Stimulated activated memory B cell treated with anti-CD40 and anti-IgM and Interleukin-4, amounts not matched to agents 10 μg/mL and 1 μg/mL and 100 μg/mL, for 72 hours (primary cell): Measurements from ENCODE around the gene RAX.
A peak's percentile ranks its signal among the peaks of the same experiment; 100 is the strongest.
"Not testable (repeated sequence)": the region's sequence is repeated elsewhere in the genome, so short reads cannot be mapped to it uniquely, and the experiment has no call there.

Experiments used
- ATAC-seq: fragments of 150-1000 bp; cut with Tn5 transposase; 2 replicates; pipeline ENCODE4 v1.10.0; 2021
- H3K27ac Mint-ChIP-seq: one replicate; pipeline ENCODE4 v1.8.0; 2022; ENCODE audit warnings: mild to moderate bottlenecking, mixed read lengths
- H3K27me3 Mint-ChIP-seq: one replicate; pipeline ENCODE4 v1.8.0; 2022; ENCODE audit warnings: mixed read lengths
- H3K36me3 Mint-ChIP-seq: one replicate; pipeline ENCODE4 v1.8.0; 2022; ENCODE audit warnings: mixed read lengths
- H3K4me1 Mint-ChIP-seq: one replicate; pipeline ENCODE4 v1.8.0; 2022; ENCODE audit warnings: mixed read lengths
- H3K4me3 Mint-ChIP-seq: one replicate; pipeline ENCODE4 v1.8.0; 2022; ENCODE audit warnings: mild to moderate bottlenecking, moderate library complexity, mixed read lengths
- H3K9me3 Mint-ChIP-seq: one replicate; pipeline ENCODE4 v1.8.0; 2022; ENCODE audit warnings: mixed read lengths

Gene RAX

GRCh38 chr18:59267503-59268126 lies 5.6 kb downstream of the RAX start:
- ATAC-seq: no peak
- Mint-ChIP-seq H3K27me3 (peaks cover 93% of the 10 kb centered on the region), H3K4me1 (peaks cover 40% of the 10 kb centered on the region), H3K4me3 (peak overlapping the region; percentile 11), H3K36me3 (no peaks in the 10 kb centered on the region), H3K27ac (no peak overlapping the region), H3K9me3 (peaks cover 2% of the 10 kb centered on the region)

- Mint-ChIP-seq H3K27ac (no peak overlapping the region), H3K27me3 (peaks cover 92% of the 10 kb centered on the region), H3K4me1 (peaks cover 40% of the 10 kb centered on the region), H3K36me3 (no peaks in the 10 kb centered on the region), H3K4me3 (no peak overlapping the region), H3K9me3 (peaks cover 2% of the 10 kb centered on the region)
- no peak for ATAC-seq
Observed at GRCh38 chr18:59266886-59267502, 6.3 kb downstream of the RAX start.

GRCh38 chr18:59266459-59266858 lies 6.8 kb downstream of the RAX start:
- Mint-ChIP-seq H3K4me3 (no peak overlapping the region), H3K27me3 (peaks cover 87% of the 10 kb centered on the region), H3K27ac (no peak overlapping the region), H3K9me3 (peaks cover 2% of the 10 kb centered on the region), H3K36me3 (no peaks in the 10 kb centered on the region), H3K4me1 (peaks cover 40% of the 10 kb centered on the region)
- no peak for ATAC-seq

GRCh38 chr18:59265974-59266369 lies 7.3 kb downstream of the RAX start:
- ATAC-seq: no peak
- Mint-ChIP-seq H3K9me3 (peaks cover 2% of the 10 kb centered on the region), H3K4me1 (peaks cover 40% of the 10 kb centered on the region), H3K27ac (no peak overlapping the region), H3K4me3 (peak overlapping the region; percentile 73), H3K36me3 (no peaks in the 10 kb centered on the region), H3K27me3 (peaks cover 85% of the 10 kb centered on the region)

GRCh38 chr18:59265246-59265973 lies 7.8 kb downstream of the RAX start:
- ATAC-seq: peak; percentile 39
- peaks cover 85% of the 10 kb centered on the region for H3K27me3 Mint-ChIP-seq
- no peak overlapping the region for H3K27ac Mint-ChIP-seq
- H3K4me1 Mint-ChIP-seq: peaks cover 40% of the 10 kb centered on the region
- H3K9me3 Mint-ChIP-seq: peaks cover 2% of the 10 kb centered on the region
- peak overlapping the region; percentile 73 for H3K4me3 Mint-ChIP-seq
- H3K36me3 Mint-ChIP-seq: no peaks in the 10 kb centered on the region

- H3K27me3 Mint-ChIP-seq: peaks cover 85% of the 10 kb centered on the region
- H3K4me1 Mint-ChIP-seq: peaks cover 38% of the 10 kb centered on the region
- H3K27ac Mint-ChIP-seq: no peak overlapping the region
- peak; percentile 50 for ATAC-seq
- peak overlapping the region; percentile 73 for H3K4me3 Mint-ChIP-seq
- H3K36me3 Mint-ChIP-seq: no peaks in the 10 kb centered on the region
- peaks cover 2% of the 10 kb centered on the region for H3K9me3 Mint-ChIP-seq
Observed at GRCh38 chr18:59264651-59265245, 8.5 kb downstream of the RAX start.

GRCh38 chr18:59264121-59264571 lies 9.1 kb downstream of the RAX start:
- Mint-ChIP-seq H3K27ac (no peak overlapping the region), H3K4me3 (no peak overlapping the region), H3K36me3 (no peaks in the 10 kb centered on the region), H3K4me1 (peaks cover 33% of the 10 kb centered on the region), H3K9me3 (peaks cover 2% of the 10 kb centered on the region), H3K27me3 (peaks cover 85% of the 10 kb centered on the region)
- no peak for ATAC-seq

GRCh38 chr18:59263661-59264060 lies 9.6 kb downstream of the RAX start:
- no peak for ATAC-seq
- Mint-ChIP-seq H3K9me3 (peaks cover 2% of the 10 kb centered on the region), H3K36me3 (no peaks in the 10 kb centered on the region), H3K4me1 (peaks cover 30% of the 10 kb centered on the region), H3K27ac (no peak overlapping the region), H3K4me3 (no peak overlapping the region), H3K27me3 (peaks cover 85% of the 10 kb centered on the region)

GRCh38 chr18:59262243-59262642 lies 11.0 kb downstream of the RAX start:
- not testable (repeated sequence) for H3K36me3 Mint-ChIP-seq, H3K4me3 Mint-ChIP-seq, ATAC-seq, H3K9me3 Mint-ChIP-seq, H3K27ac Mint-ChIP-seq
- peaks cover 84% of the 10 kb centered on the region for H3K27me3 Mint-ChIP-seq
- peaks cover 21% of the 10 kb centered on the region for H3K4me1 Mint-ChIP-seq

GRCh38 chr18:59261842-59262241 lies 11.4 kb downstream of the RAX start:
- not testable (repeated sequence) for ATAC-seq, H3K36me3 Mint-ChIP-seq, H3K9me3 Mint-ChIP-seq, H3K4me3 Mint-ChIP-seq, H3K27ac Mint-ChIP-seq
- Mint-ChIP-seq H3K4me1 (peaks cover 20% of the 10 kb centered on the region), H3K27me3 (peaks cover 84% of the 10 kb centered on the region)

GRCh38 chr18:59255491-59255890 lies 17.8 kb downstream of the RAX start:
- not testable (repeated sequence) for H3K4me3 Mint-ChIP-seq, H3K9me3 Mint-ChIP-seq, ATAC-seq, H3K4me1 Mint-ChIP-seq, H3K27ac Mint-ChIP-seq, H3K36me3 Mint-ChIP-seq
- H3K27me3 Mint-ChIP-seq: peaks cover 75% of the 10 kb centered on the region

- H3K9me3 Mint-ChIP-seq: no peaks in the 10 kb centered on the region
- ATAC-seq: no peak
- no peaks in the 10 kb centered on the region for H3K4me1 Mint-ChIP-seq
- no peak overlapping the region for H3K27ac Mint-ChIP-seq
- peaks cover 71% of the 10 kb centered on the region for H3K27me3 Mint-ChIP-seq
- no peaks in the 10 kb centered on the region for H3K36me3 Mint-ChIP-seq
- no peak overlapping the region for H3K4me3 Mint-ChIP-seq
Observed at GRCh38 chr18:59249199-59249774, 24.0 kb downstream of the RAX start.

GRCh38 chr18:59246796-59247195 lies 26.5 kb downstream of the RAX start:
- Mint-ChIP-seq H3K36me3 (no peaks in the 10 kb centered on the region), H3K4me1 (no peaks in the 10 kb centered on the region), H3K27me3 (peaks cover 56% of the 10 kb centered on the region), H3K9me3 (no peaks in the 10 kb centered on the region), H3K4me3 (no peak overlapping the region), H3K27ac (no peak overlapping the region)
- no peak for ATAC-seq

- Mint-ChIP-seq H3K36me3 (no peaks in the 10 kb centered on the region), H3K27me3 (peaks cover 48% of the 10 kb centered on the region), H3K4me1 (no peaks in the 10 kb centered on the region), H3K4me3 (no peak overlapping the region), H3K27ac (no peak overlapping the region), H3K9me3 (peaks cover 3% of the 10 kb centered on the region)
- ATAC-seq: no peak
Observed at GRCh38 chr18:59242906-59243305, 30.3 kb downstream of the RAX start.

GRCh38 chr18:59239642-59240041 lies 33.6 kb downstream of the RAX start:
- Mint-ChIP-seq H3K36me3 (no peaks in the 10 kb centered on the region), H3K4me3 (no peak overlapping the region), H3K4me1 (no peaks in the 10 kb centered on the region), H3K9me3 (peaks cover 6% of the 10 kb centered on the region), H3K27me3 (peaks cover 47% of the 10 kb centered on the region), H3K27ac (no peak overlapping the region)
- no peak for ATAC-seq
